Colonic mucosa (tissue), 4 donors: ENCODE measurements around the gene NAPB. TPM values are rescaled to one million over a fixed set of nuclear protein-coding genes. Genes with fewer than 3 reads are reported as not detected.

Source experiments
- DNase-seq: peaks from one replicate; pipeline ENCODE4 v3.0.0-alpha.2; 2020
- H3K27ac ChIP-seq: fragments of 200-600 bp; one replicate; pipeline ENCODE4 v1.8.0; 2021
- H3K27me3 ChIP-seq: fragments of 200-600 bp; one replicate; pipeline ENCODE4 v1.8.0; 2021
- H3K36me3 ChIP-seq: fragments of 200-600 bp; one replicate; pipeline ENCODE4 v1.8.0; 2021
- H3K4me1 ChIP-seq: fragments of 200-600 bp; one replicate; pipeline ENCODE4 v1.8.0; 2021; ENCODE audit warnings: mild to moderate bottlenecking
- H3K4me3 ChIP-seq: fragments of 200-600 bp; one replicate; pipeline ENCODE4 v1.8.0; 2021
- H3K9ac ChIP-seq, 2 donors: one replicate each; pipeline ENCODE4 v1.7.0; 2013; ENCODE audit warnings: control low read depth in 2 of 2, low read depth in 2 of 2, low read length in 2 of 2
- H3K9me3 ChIP-seq: fragments of 200-600 bp; one replicate; pipeline ENCODE4 v1.8.0; 2021
- CTCF ChIP-seq: fragments of 200-600 bp; IDR thresholded peaks from one replicate; pipeline ENCODE4 v1.8.0; 2022; ENCODE audit warnings: antibody characterized with exemption, mild to moderate bottlenecking
- intact Hi-C: fragments of 100-400 bp; cut with DNase I; formaldehyde crosslinking; loops from one replicate; pipeline ENCODE4 v1.14.1; 2022
- total RNA-seq, 2 donors: library from RNA; stranded (reverse); fragmentation: NEBNext Ultra II Directional in 1 of 2; extraction: Animal tissue kit (Norgen Biotek cat#: 25700) in 1 of 2; gene quantifications; one replicate each; pipeline ENCODE4 v1.2.1, GENCODE V29; 2021
- donor health status: healthy.
- donor health status: DM: no; HTN: no; CAD: no.
- donor health status: DM: no; HTN: no; CAD: no.

NAPB gene
- total RNA-seq, 2 donors from 2014 or later = 7.5 to 8.4 TPM

GRCh38 chr20:23335521-23335920 lies 85.8 kb downstream of the NAPB start:
- H3K4me1 ChIP-seq = no peaks in the 10 kb centered on the region
- no peaks in the 10 kb centered on the region for H3K27me3 ChIP-seq
- no peak overlapping the region for H3K9ac ChIP-seq
- H3K27ac ChIP-seq = no peak overlapping the region
- TF ChIP-seq CTCF = no peak
- H3K36me3 ChIP-seq = no peaks in the 10 kb centered on the region
- no peak for DNase-seq
- H3K9me3 ChIP-seq = no peaks in the 10 kb centered on the region
- no peak overlapping the region for H3K4me3 ChIP-seq
- intact Hi-C loops = no loop called here

GRCh38 chr20:23334111-23334510 lies 87.2 kb downstream of the NAPB start:
- TF ChIP-seq CTCF = no peak
- H3K36me3 ChIP-seq = no peaks in the 10 kb centered on the region
- DNase-seq = no peak
- intact Hi-C loops = no loop called here
- no peak overlapping the region for H3K9ac ChIP-seq
- no peaks in the 10 kb centered on the region for H3K27me3 ChIP-seq
- no peak overlapping the region for H3K27ac ChIP-seq
- no peaks in the 10 kb centered on the region for H3K9me3 ChIP-seq
- H3K4me1 ChIP-seq = no peaks in the 10 kb centered on the region
- no peak overlapping the region for H3K4me3 ChIP-seq

GRCh38 chr20:23332467-23332866 lies 88.8 kb downstream of the NAPB start:
- Histone ChIP-seq H3K27ac (no peak overlapping the region), H3K9me3 (no peaks in the 10 kb centered on the region), H3K9ac (no peak overlapping the region), H3K36me3 (no peaks in the 10 kb centered on the region), H3K4me3 (no peak overlapping the region), H3K27me3 (no peaks in the 10 kb centered on the region), H3K4me1 (no peaks in the 10 kb centered on the region)
- DNase-seq = no peak
- intact Hi-C loops = no loop called here
- TF ChIP-seq CTCF = no peak

GRCh38 chr20:23331450-23332350 lies 89.6 kb downstream of the NAPB start:
- no peak for DNase-seq
- no peak for TF ChIP-seq CTCF
- Histone ChIP-seq H3K4me1 (no peaks in the 10 kb centered on the region), H3K9ac (no peak overlapping the region), H3K36me3 (no peaks in the 10 kb centered on the region), H3K9me3 (no peaks in the 10 kb centered on the region), H3K4me3 (no peak overlapping the region), H3K27ac (no peak overlapping the region), H3K27me3 (no peaks in the 10 kb centered on the region)
- intact Hi-C loops = no loop called here

GRCh38 chr20:23327617-23328333 lies 93.5 kb downstream of the NAPB start:
- Histone ChIP-seq H3K4me1 (no peaks in the 10 kb centered on the region), H3K36me3 (no peaks in the 10 kb centered on the region), H3K4me3 (no peak overlapping the region), H3K9me3 (no peaks in the 10 kb centered on the region), H3K27me3 (no peaks in the 10 kb centered on the region), H3K9ac (no peak overlapping the region), H3K27ac (no peak overlapping the region)
- DNase-seq = no peak
- intact Hi-C loops = no loop called here
- TF ChIP-seq CTCF = no peak
